Lung (tissue), 12 donors: ENCODE measurements around the gene ACACB. TPM values are rescaled to one million over a fixed set of nuclear protein-coding genes. Genes with fewer than 3 reads are reported as not detected.

ENCODE experiments used
- ATAC-seq: fragments of 200-7000 bp; cut with Tn5 transposase; one replicate; pipeline ENCODE4 v1.9.1; 2020; ENCODE audit warnings: moderate number of reproducible peaks; ENCODE audit not compliant: insufficient read depth, low FRiP score
- DNase-seq, 3 donors: peaks; one replicate each; pipeline ENCODE4 v3.0.0-alpha.2; 2013 to 2017
- H3K27ac ChIP-seq, 2 donors: one replicate each; pipeline ENCODE4 v1.5.1; 2013; ENCODE audit warnings: mild to moderate bottlenecking in 2 of 2, moderate library complexity in 2 of 2, control low read depth in 1 of 2, inconsistent platforms in 1 of 2, low read depth in 1 of 2, low read length in 1 of 2
- H3K27me3 ChIP-seq, 3 donors: one replicate each; pipeline ENCODE4 v1.5.1; 2013; ENCODE audit warnings: low read length in 2 of 3; ENCODE audit not compliant: control insufficient read depth in 3 of 3, insufficient read depth in 3 of 3
- H3K36me3 ChIP-seq, 4 donors: one replicate each; pipeline ENCODE4 v1.5.1; 2013; ENCODE audit warnings: low read length in 4 of 4, mild to moderate bottlenecking in 1 of 4, moderate library complexity in 1 of 4; ENCODE audit not compliant: control insufficient read depth in 4 of 4, insufficient read depth in 4 of 4
- H3K4me1 ChIP-seq, 5 donors: one replicate each; pipeline ENCODE4 v1.5.1; 2013; ENCODE audit warnings: low read length in 5 of 5, mild to moderate bottlenecking in 2 of 5, moderate library complexity in 1 of 5; ENCODE audit not compliant: control insufficient read depth in 5 of 5, insufficient read depth in 5 of 5
- H3K4me3 ChIP-seq: one replicate; pipeline ENCODE4 v1.5.1; 2013; ENCODE audit warnings: mild to moderate bottlenecking, control low read depth, moderate library complexity
- H3K9ac ChIP-seq, 2 donors: one replicate each; pipeline ENCODE4 v1.5.1; 2013; ENCODE audit warnings: low read length in 2 of 2, control low read depth in 1 of 2; ENCODE audit not compliant: insufficient read depth in 1 of 2
- H3K9me3 ChIP-seq, 4 donors: one replicate each; pipeline ENCODE4 v1.5.1; 2013; ENCODE audit warnings: low read length in 3 of 4, mild to moderate bottlenecking in 1 of 4, moderate library complexity in 1 of 4; ENCODE audit not compliant: control insufficient read depth in 4 of 4, insufficient read depth in 3 of 4
- WGBS, 2 donors: extraction: QIAGEN DNeasy Blood & Tissue Kit; methylation state at CpG; one replicate each; pipeline ENCODE4 v1.1.7; 2013; 5-methylcytosine and 5-hydroxymethylcytosine counted together
- polyA plus RNA-seq, 2 donors: library from polyadenylated mRNA; stranded (reverse); fragments of 200-250 nt; gene quantifications; one replicate each; pipeline ENCODE4 v1.2.1, GENCODE V29; 2013
- total RNA-seq, 2 donors: library from RNA; depleted of rRNA in 1 of 2; stranded (reverse); fragments of >200 nt in 1 of 2; gene quantifications; one replicate each; pipeline ENCODE4 v1.2.1, GENCODE V29; 2014 to 2021
- TF ChIP-seq, protein P1 (sequence below): IDR thresholded peaks from 2 replicates; pipeline ENCODE4 v1.5.1; 2012; ENCODE audit warnings: mild to moderate bottlenecking; ENCODE audit errors: control extremely low read depth, extremely low read depth
- donor health status: control.
- donor health status: control.
- donor health status: Bipolar disorder and iron deficiency.
- donor health status: healthy.
- donor health status: DM: yes; HTN: yes; CAD: no.

ACACB gene
- total and polyA plus RNA-seq, 4 donors, result 2.9 to 24.5 (median 18.2) TPM

DNA sequence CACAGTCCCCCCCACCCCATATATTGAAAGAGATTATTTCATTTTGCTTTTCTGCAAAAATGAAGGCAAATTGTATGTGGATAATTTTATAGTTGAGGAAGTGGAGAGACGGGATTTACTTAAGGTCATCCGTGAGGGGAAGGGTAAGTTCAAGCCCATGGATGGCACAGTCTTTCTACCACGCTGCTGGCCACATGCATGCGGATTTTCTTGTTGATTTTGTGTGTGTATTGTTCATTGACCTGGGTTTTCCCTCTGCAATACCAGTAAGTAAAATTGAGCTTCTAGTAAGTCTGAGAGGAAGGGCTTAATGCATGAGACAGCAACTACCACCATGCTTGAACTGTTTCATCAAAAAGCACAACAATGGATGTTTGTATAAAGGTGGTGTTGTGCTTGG is 35.1 kb downstream of the ACACB start:
- H3K4me1 ChIP-seq, result peaks cover 0 to 21% (median 4%) of the 10 kb centered on the region in 5 donors
- no peak overlapping the region for H3K4me3 ChIP-seq
- no peak overlapping the region for H3K9ac ChIP-seq
- 90 to 97% methylated on average over 4 of the region's 4 CpGs for WGBS, 2 donors
- H3K27ac ChIP-seq, result no peak overlapping the region
- no peak for ATAC-seq
- no peaks in the 10 kb centered on the region for H3K9me3 ChIP-seq
- H3K36me3 ChIP-seq, result no peaks in the 10 kb centered on the region
- TF ChIP-seq, protein P1, sequence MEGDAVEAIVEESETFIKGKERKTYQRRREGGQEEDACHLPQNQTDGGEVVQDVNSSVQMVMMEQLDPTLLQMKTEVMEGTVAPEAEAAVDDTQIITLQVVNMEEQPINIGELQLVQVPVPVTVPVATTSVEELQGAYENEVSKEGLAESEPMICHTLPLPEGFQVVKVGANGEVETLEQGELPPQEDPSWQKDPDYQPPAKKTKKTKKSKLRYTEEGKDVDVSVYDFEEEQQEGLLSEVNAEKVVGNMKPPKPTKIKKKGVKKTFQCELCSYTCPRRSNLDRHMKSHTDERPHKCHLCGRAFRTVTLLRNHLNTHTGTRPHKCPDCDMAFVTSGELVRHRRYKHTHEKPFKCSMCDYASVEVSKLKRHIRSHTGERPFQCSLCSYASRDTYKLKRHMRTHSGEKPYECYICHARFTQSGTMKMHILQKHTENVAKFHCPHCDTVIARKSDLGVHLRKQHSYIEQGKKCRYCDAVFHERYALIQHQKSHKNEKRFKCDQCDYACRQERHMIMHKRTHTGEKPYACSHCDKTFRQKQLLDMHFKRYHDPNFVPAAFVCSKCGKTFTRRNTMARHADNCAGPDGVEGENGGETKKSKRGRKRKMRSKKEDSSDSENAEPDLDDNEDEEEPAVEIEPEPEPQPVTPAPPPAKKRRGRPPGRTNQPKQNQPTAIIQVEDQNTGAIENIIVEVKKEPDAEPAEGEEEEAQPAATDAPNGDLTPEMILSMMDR, result no peak
- DNase-seq, result no peak
- H3K27me3 ChIP-seq, result no peaks in the 10 kb centered on the region

DNA sequence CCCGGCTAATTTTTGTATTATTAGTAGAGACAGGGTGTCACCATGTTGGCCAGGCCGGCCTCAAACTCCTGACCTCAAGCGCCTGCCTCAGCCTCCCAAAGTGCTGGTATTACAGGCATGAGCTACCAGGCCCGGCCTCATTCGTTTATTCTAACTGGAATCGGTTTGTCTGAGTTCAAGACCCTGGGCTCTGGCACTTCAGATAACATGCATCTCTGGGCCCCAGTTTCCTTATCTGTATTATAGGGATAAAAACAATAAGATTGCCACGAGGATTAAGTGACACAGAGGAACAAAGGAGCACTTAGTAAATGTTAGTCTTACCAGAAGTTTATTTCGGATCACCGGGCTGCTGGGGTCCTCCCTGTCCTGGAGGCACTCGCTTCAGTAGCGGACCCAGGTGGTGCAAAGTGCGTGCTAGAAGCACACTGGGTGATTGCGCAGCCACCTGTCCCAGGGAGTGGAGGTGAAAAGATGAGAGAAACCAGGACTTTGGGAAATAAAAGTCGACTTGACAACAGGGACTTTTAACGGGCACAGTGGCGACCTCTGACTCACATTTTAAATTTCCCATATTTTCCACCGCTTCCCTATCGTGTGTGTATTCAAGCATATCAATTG is 37.5 kb downstream of the ACACB start:
- peak overlapping the region; percentile 59 to 79 for H3K27ac ChIP-seq
- ATAC-seq (no peak), DNase-seq (no peak)
- TF ChIP-seq, protein P1, result no peak
- peak overlapping the region; percentile 41 to 82 for H3K9ac ChIP-seq
- H3K4me1 ChIP-seq, result peaks cover 0 to 17% (median 7%) of the 10 kb centered on the region in 5 donors
- H3K36me3 ChIP-seq, result no peaks in the 10 kb centered on the region
- 28 to 45% methylated on average over 18 of the region's 18 CpGs for WGBS, 2 donors
- no peak overlapping the region for H3K4me3 ChIP-seq
- H3K9me3 ChIP-seq, result no peaks in the 10 kb centered on the region
- no peaks in the 10 kb centered on the region for H3K27me3 ChIP-seq

DNA sequence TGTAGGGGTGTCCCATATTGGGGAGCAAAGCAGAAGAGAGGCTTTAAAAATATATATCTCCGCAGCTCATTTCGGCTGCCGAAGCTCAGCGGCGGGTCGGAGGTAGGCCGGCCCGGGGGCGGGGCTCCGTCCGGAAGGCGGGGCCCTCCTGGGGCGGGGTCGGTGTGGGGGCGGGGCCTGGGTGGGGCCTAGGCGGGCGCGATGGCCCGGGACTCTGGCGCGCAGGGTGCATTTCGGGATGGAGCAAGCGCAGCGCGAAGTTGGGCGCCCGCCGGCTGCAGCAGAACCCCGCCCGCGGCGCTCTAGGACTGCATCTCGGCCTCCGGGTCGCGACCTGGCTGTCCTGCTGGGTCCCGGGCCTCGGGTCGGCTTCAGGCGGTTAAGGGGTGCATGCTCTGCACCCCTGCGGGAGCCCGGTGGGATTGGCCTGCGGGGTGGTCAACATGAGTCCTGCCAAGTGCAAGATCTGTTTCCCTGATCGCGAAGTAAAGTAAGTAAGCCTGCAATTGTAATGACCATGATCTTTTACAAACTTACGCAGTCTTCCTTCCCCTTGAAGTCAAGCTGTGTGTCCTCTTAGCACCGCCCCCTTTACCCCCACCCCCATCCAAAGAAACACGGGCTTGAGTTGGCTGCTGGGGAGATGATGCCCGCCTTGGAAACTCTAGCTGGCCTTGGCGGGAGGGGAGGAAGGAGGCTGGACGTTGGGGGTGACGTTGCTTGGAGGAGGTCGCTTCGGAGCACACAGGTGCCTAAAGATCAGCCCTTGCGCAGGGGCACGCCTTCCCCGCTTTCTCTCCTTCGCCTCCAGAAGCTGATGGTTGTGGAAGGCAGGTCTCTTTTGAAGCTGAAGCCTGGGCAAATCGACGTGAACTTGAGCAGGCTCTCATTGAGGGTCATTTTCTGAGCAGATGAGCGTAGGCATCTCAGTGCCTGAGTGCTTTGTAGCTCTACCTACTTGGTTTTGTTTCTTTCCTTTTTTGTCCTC is 38.4 kb downstream of the ACACB start:
- DNase-seq (peak; percentile 83 to 88 (median 88)), ATAC-seq (peak; percentile 98)
- H3K9me3 ChIP-seq, result no peaks in the 10 kb centered on the region
- H3K4me1 ChIP-seq, result peaks cover 0 to 17% (median 7%) of the 10 kb centered on the region in 5 donors
- no peaks in the 10 kb centered on the region for H3K36me3 ChIP-seq
- H3K27me3 ChIP-seq, result no peaks in the 10 kb centered on the region
- H3K27ac ChIP-seq, result peak overlapping the region; percentile 88 to 89
- 0 to 1% methylated on average over 46 to 61 of the region's 61 CpGs for WGBS, 2 donors
- H3K9ac ChIP-seq, result peak overlapping the region; percentile 52 to 82
- TF ChIP-seq, protein P1, result no peak
- H3K4me3 ChIP-seq, result peak overlapping the region; percentile 72
